Mesothelial cell of epicardium (in vitro differentiated cells): ENCODE results near the gene KCNAB2. TPM values are rescaled to one million over a fixed set of nuclear protein-coding genes. Genes with fewer than 3 reads are reported as not detected.

Experiments used
- DNase-seq, 2 experiments: peaks; one replicate each; pipeline ENCODE4 v3.0.0; 2021; ENCODE audit warnings: low spot score in 2 of 2; ENCODE audit not compliant: unreplicated experiment in 2 of 2
- H3K27ac Mint-ChIP-seq: 2 replicates; pipeline ENCODE4 v1.8.0; 2021; ENCODE audit warnings: mixed read lengths
- H3K27me3 Mint-ChIP-seq: 2 replicates; pipeline ENCODE4 v1.8.0; 2021; ENCODE audit warnings: low read depth, mixed read lengths
- H3K36me3 Mint-ChIP-seq: 2 replicates; pipeline ENCODE4 v1.8.0; 2021; ENCODE audit warnings: mixed read lengths
- H3K4me1 Mint-ChIP-seq: 2 replicates; pipeline ENCODE4 v1.8.0; 2021; ENCODE audit warnings: mixed read lengths
- H3K4me3 Mint-ChIP-seq: 2 replicates; pipeline ENCODE4 v1.8.0; 2021; ENCODE audit warnings: mild to moderate bottlenecking, moderate library complexity, mixed read lengths
- H3K9me3 Mint-ChIP-seq: 2 replicates; pipeline ENCODE4 v1.8.0; 2021; ENCODE audit warnings: mixed read lengths
- total RNA-seq: library from RNA; stranded (reverse); gene quantifications from 3 replicates; pipeline ENCODE4 v1.2.1, GENCODE V29; 2021
- TF ChIP-seq, protein P1 (sequence below): fragments of 200-600 bp; sonication (generic); IDR thresholded peaks from one replicate; pipeline ENCODE4 v1.5.0; 2021; ENCODE audit warnings: antibody characterized with exemption; ENCODE audit not compliant: unreplicated experiment

Gene KCNAB2
- total RNA-seq, 1 donor from 2014 or later, result 10.7 TPM

DNA sequence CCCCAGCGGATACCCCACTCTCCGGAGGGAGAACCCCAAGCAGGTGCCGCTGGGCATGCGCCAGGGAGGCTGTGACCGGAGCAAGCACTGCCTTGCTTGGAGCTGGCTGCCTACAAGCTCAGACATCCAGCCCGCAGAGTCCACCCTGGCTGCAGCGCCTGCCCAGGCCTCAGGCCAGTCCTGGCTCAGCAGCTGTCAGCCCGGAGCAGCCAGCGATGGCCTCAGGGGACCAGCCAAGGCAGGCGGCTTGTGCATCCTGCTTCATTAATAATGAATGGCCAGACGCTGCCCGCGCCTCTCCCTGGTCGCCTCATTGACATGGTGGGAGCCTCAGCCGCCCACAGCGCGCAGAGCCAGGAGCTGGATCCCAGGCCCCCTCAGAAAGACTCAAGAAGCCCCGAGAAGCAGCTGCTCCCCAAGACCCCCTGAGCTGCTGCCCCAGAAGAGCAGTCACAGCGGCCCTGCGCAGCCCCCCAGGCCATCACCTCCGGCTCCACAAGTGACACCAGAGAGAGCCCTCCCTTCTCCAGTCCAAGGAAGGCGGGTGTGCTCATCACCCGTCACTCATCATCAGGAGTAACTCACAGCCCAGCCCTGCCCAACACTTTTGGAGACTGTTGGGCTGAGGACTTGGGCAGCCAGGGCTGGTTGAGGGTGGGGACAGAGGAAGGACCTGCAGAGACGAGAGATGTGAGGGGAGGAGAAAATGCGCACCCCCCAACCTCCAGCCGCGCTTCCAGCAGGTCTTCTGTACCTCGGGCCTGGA lies 19.6 kb downstream of the KCNAB2 start:
- TF ChIP-seq, protein P1, sequence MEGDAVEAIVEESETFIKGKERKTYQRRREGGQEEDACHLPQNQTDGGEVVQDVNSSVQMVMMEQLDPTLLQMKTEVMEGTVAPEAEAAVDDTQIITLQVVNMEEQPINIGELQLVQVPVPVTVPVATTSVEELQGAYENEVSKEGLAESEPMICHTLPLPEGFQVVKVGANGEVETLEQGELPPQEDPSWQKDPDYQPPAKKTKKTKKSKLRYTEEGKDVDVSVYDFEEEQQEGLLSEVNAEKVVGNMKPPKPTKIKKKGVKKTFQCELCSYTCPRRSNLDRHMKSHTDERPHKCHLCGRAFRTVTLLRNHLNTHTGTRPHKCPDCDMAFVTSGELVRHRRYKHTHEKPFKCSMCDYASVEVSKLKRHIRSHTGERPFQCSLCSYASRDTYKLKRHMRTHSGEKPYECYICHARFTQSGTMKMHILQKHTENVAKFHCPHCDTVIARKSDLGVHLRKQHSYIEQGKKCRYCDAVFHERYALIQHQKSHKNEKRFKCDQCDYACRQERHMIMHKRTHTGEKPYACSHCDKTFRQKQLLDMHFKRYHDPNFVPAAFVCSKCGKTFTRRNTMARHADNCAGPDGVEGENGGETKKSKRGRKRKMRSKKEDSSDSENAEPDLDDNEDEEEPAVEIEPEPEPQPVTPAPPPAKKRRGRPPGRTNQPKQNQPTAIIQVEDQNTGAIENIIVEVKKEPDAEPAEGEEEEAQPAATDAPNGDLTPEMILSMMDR, result no peak

DNA sequence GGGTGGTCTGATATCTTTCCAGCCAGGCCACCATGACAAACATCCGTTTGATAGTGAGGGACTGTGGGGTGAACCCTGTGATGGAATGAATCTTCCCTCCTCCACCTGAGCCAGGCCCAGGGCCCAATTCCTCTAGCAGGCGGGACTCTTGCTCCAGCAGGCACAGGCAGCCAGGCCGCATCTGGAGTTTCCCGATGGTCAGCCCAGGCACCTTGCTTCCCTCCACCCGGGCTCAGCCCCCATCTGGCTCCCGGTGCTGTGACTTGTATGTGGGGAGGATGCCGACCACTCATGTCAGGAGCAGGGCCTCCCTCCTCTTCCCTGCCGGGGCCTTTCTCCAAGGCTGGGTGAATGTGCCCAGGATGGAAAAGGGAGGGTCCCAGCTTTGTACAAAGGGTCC lies 21.0 kb downstream of the KCNAB2 start:
- peaks cover 6% of the 10 kb centered on the region for H3K27me3 Mint-ChIP-seq
- TF ChIP-seq, protein P1, result no peak
- no peaks in the 10 kb centered on the region for H3K4me1 Mint-ChIP-seq
- no peaks in the 10 kb centered on the region for H3K36me3 Mint-ChIP-seq
- no peak overlapping the region for H3K4me3 Mint-ChIP-seq
- H3K27ac Mint-ChIP-seq, result no peak overlapping the region
- no peak for DNase-seq
- no peaks in the 10 kb centered on the region for H3K9me3 Mint-ChIP-seq

More for the DNA sequence above, 19.6 kb downstream of the KCNAB2 start:
- Mint-ChIP-seq H3K27me3 (peaks cover 6% of the 10 kb centered on the region), H3K4me3 (no peak overlapping the region), H3K9me3 (no peaks in the 10 kb centered on the region), H3K27ac (no peak overlapping the region), H3K4me1 (no peaks in the 10 kb centered on the region), H3K36me3 (no peaks in the 10 kb centered on the region)
- no peak for DNase-seq

DNA sequence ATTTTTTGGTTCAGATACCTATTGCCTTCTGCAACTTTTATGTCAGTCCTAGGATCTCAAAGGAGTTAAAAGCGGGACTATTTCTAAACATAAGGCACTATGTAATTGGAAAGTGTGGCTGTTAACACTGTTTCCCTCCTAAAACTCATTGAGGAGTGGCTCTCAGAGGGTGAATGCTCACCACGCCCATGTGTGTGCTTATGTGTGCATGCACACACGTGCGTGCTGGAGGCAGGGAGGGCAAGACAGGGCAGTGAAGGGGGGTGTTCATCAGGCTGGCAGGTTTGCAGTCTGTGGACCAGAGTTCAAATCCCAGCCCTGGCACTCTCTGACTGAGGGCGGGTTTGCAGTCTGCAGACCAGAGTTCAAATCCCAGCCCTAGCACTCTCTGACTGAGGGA lies 22.4 kb downstream of the KCNAB2 start:
- DNase-seq, result no peak
- Mint-ChIP-seq H3K27me3 (peaks cover 6% of the 10 kb centered on the region), H3K27ac (no peak overlapping the region)

DNA sequence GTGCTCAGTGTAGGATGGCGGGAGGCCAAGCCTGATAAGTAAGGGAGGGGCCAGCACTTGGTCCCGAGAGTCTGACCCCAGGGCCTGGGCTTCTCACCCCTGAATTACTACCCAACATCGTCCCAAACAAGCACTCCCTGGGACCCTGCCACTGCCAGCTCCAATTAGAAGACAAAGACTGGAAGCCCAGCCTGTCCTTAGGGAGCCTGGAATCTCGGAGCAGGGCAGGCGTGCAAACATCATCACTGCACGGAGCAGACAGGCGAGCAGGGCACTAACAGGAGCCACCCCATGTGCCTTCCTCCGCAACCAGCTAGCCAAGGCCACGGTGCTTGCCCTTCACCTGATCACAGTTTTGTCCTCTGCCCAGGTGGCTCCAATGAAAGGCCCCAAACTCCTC lies 23.2 kb downstream of the KCNAB2 start:
- H3K4me1 Mint-ChIP-seq, result no peaks in the 10 kb centered on the region
- no peak for DNase-seq
- TF ChIP-seq, protein P1, result no peak
- no peak overlapping the region for H3K27ac Mint-ChIP-seq
- no peak overlapping the region for H3K4me3 Mint-ChIP-seq
- H3K9me3 Mint-ChIP-seq, result no peaks in the 10 kb centered on the region
- H3K36me3 Mint-ChIP-seq, result no peaks in the 10 kb centered on the region
- peaks cover 2% of the 10 kb centered on the region for H3K27me3 Mint-ChIP-seq

More for the DNA sequence above, 22.4 kb downstream of the KCNAB2 start:
- Mint-ChIP-seq H3K4me3 (no peak overlapping the region), H3K9me3 (no peaks in the 10 kb centered on the region), H3K4me1 (no peaks in the 10 kb centered on the region), H3K36me3 (no peaks in the 10 kb centered on the region)
- TF ChIP-seq, protein P1, result no peak

DNA sequence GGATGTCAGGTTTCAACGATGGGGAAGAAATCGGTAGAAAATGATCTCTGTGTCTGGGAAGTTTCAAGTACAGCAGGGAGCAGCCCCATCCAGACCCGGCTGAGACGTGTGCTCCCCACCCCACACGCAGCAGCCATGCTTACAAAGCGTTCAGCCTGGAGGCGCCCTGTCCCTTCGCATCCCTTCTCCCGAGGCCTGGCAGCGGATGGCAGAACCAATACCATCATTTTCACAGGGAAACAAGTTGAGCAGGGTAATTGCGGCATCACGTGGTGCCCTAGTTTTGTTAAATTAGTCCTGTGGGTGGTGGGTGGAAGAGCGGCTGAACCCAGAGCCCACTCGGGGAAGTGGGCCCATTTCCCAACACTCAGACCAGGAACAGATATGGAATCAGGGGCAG lies 23.9 kb downstream of the KCNAB2 start:
- Mint-ChIP-seq H3K36me3 (no peaks in the 10 kb centered on the region), H3K27ac (no peak overlapping the region), H3K4me1 (peaks cover 5% of the 10 kb centered on the region), H3K27me3 (no peaks in the 10 kb centered on the region), H3K4me3 (no peak overlapping the region), H3K9me3 (no peaks in the 10 kb centered on the region)
- TF ChIP-seq, protein P1, result no peak
- DNase-seq, result no peak
